IMR-90 (cell line): ENCODE data around the gene SLC2A3. TPM values are rescaled to one million over a fixed set of nuclear protein-coding genes. Genes with fewer than 3 reads are reported as not detected.

Experiments used
- ATAC-seq: fragments of 200-7000 bp; cut with Tn5 transposase; 2 replicates; pipeline ENCODE4 v1.9.1; 2020; ENCODE audit warnings: low read depth, mild to moderate bottlenecking, moderate library complexity
- BruUV-seq: library from RNA; stranded (reverse); fragments of 400-500 nt; replicated peaks from 2 replicates; lab custom pipeline; 2021; lab: Mats Ljungman, UMichigan
- CTCF ChIA-PET: fragments of 300-600 bp; formaldehyde crosslinking; extraction: SDS; loops from one replicate; lab custom pipeline; 2021; ENCODE audit warnings: antibody characterized with exemption; lab: Yijun Ruan, JAX
- POLR2A ChIA-PET: fragments of 300-600 bp; sonication (Branson Sonifier 250); formaldehyde crosslinking; loops from one replicate; lab custom pipeline; 2022; ENCODE audit warnings: antibody characterized with exemption; ENCODE audit not compliant: unreplicated experiment; lab: Charles Lee
- DNase-seq: peaks from one replicate; pipeline ENCODE4 v3.0.0; 2013
- H2AFZ ChIP-seq: replicated peaks from 2 replicates; pipeline ENCODE3; 2013; ENCODE audit warnings: low read length, mild to moderate bottlenecking; ENCODE audit not compliant: poor library complexity
- H2AK5ac ChIP-seq: 2 replicates; pipeline ENCODE4 v1.6.1; 2013; ENCODE audit warnings: low read depth, low read length, inconsistent platforms
- H2AK9ac ChIP-seq: replicated peaks from 2 replicates; pipeline ENCODE3; 2013; ENCODE audit warnings: mild to moderate bottlenecking, low read depth, low read length, moderate library complexity; ENCODE audit not compliant: poor library complexity
- H2BK120ac ChIP-seq: 2 replicates; pipeline ENCODE4 v1.6.1; 2013; ENCODE audit warnings: low read depth, low read length, inconsistent platforms
- H2BK15ac ChIP-seq: 3 replicates; pipeline ENCODE4 v1.6.1; 2013; ENCODE audit warnings: low read depth, low read length, inconsistent platforms
- H2BK20ac ChIP-seq: 2 replicates; pipeline ENCODE4 v1.6.1; 2013; ENCODE audit warnings: low read depth, mild to moderate bottlenecking, inconsistent platforms, low read length, moderate library complexity
- H2BK5ac ChIP-seq: 2 replicates; pipeline ENCODE4 v1.6.1; 2013; ENCODE audit warnings: mild to moderate bottlenecking, low read depth, low read length, inconsistent platforms; ENCODE audit not compliant: poor library complexity, severe bottlenecking
- H3K14ac ChIP-seq: replicated peaks from 2 replicates; pipeline ENCODE4 v1.6.1; 2013; ENCODE audit warnings: low read depth, low read length, inconsistent platforms
- H3K18ac ChIP-seq: 2 replicates; pipeline ENCODE4 v1.6.1; 2013; ENCODE audit warnings: low read depth, low read length, control low read depth
- H3K23ac ChIP-seq: 2 replicates; pipeline ENCODE4 v1.6.1; 2013; ENCODE audit warnings: low read depth, low read length, inconsistent platforms
- H3K27ac ChIP-seq: 2 replicates; pipeline ENCODE4 v1.5.1; 2013; ENCODE audit warnings: mild to moderate bottlenecking, control low read depth, low read length; ENCODE audit not compliant: insufficient read depth
- H3K27me3 ChIP-seq: 2 replicates; pipeline ENCODE4 v1.6.1; 2013; ENCODE audit warnings: low read length; ENCODE audit not compliant: control insufficient read depth, insufficient read depth
- H3K36me3 ChIP-seq: 2 replicates; pipeline ENCODE4 v1.6.1; 2013; ENCODE audit warnings: low read length, mixed read lengths; ENCODE audit not compliant: control insufficient read depth, insufficient read depth
- H3K4ac ChIP-seq: 2 replicates; pipeline ENCODE4 v1.6.1; 2013; ENCODE audit warnings: low read depth, low read length, inconsistent platforms
- H3K4me1 ChIP-seq: 2 replicates; pipeline ENCODE4 v1.6.1; 2013; ENCODE audit warnings: low read length, mixed read lengths; ENCODE audit not compliant: control insufficient read depth, insufficient read depth
- H3K4me2 ChIP-seq: 2 replicates; pipeline ENCODE4 v1.6.1; 2013; ENCODE audit warnings: low read depth, mild to moderate bottlenecking, control low read depth, low read length, moderate library complexity
- H3K4me3 ChIP-seq: 2 replicates; pipeline ENCODE4 v1.5.1; 2013; ENCODE audit warnings: low read depth, mild to moderate bottlenecking, control low read depth, low read length, moderate library complexity; ENCODE audit not compliant: insufficient read depth
- H3K56ac ChIP-seq: 2 replicates; pipeline ENCODE4 v1.6.1; 2013; ENCODE audit warnings: low read length, inconsistent platforms; ENCODE audit not compliant: insufficient read depth; ENCODE audit errors: extremely low read depth
- H3K79me1 ChIP-seq, 2 experiments: 2 replicates each; pipeline ENCODE4 v1.6.1; 2013; ENCODE audit warnings: low read length in 2 of 2, inconsistent platforms in 1 of 2, low read depth in 1 of 2
- H3K9ac ChIP-seq: 2 replicates; pipeline ENCODE4 v1.6.1; 2013; ENCODE audit warnings: low read depth, low read length, control low read depth
- H3K9me1 ChIP-seq: 2 replicates; pipeline ENCODE4 v1.6.1; 2013; ENCODE audit warnings: low read length, inconsistent platforms; ENCODE audit not compliant: insufficient read depth
- H3K9me3 ChIP-seq: 2 replicates; pipeline ENCODE4 v1.6.1; 2013; ENCODE audit warnings: low read length; ENCODE audit not compliant: control insufficient read depth, insufficient read depth
- H4K20me1 ChIP-seq: 2 replicates; pipeline ENCODE4 v1.6.1; 2013; ENCODE audit warnings: low read length, inconsistent platforms; ENCODE audit not compliant: insufficient read depth
- H4K5ac ChIP-seq: 2 replicates; pipeline ENCODE4 v1.6.1; 2013; ENCODE audit warnings: mild to moderate bottlenecking, low read depth, low read length, control low read depth
- H4K8ac ChIP-seq, 2 experiments: 2 replicates each; pipeline ENCODE4 v1.6.1; 2013; ENCODE audit warnings: low read depth in 2 of 2, low read length in 2 of 2, control low read depth in 1 of 2, inconsistent platforms in 1 of 2
- H4K91ac ChIP-seq: 2 replicates; pipeline ENCODE4 v1.6.1; 2013; ENCODE audit warnings: low read depth, low read length, inconsistent platforms; ENCODE audit not compliant: insufficient read depth
- CEBPB ChIP-seq: IDR thresholded peaks from 2 replicates; pipeline ENCODE4 v1.6.1; 2012; ENCODE audit warnings: low read depth, low read length, improper control_type of control experiment
- CHD1 ChIP-seq: IDR thresholded peaks from 2 replicates; pipeline ENCODE4 v1.6.1; 2012; ENCODE audit warnings: low read depth, low read length, improper control_type of control experiment
- MAZ ChIP-seq: IDR thresholded peaks from 2 replicates; pipeline ENCODE4 v1.6.1; 2012; ENCODE audit warnings: low read depth, mild to moderate bottlenecking, low read length, improper control_type of control experiment, moderate library complexity, borderline replicate concordance
- NFE2L2 ChIP-seq: fragments of 150-350 bp; IDR thresholded peaks from 2 replicates; pipeline ENCODE4 v1.6.1; 2016; ENCODE audit warnings: low read depth, mild to moderate bottlenecking, low read length
- POLR2A ChIP-seq: IDR thresholded peaks from 2 replicates; pipeline ENCODE4 v1.6.1; 2012; ENCODE audit warnings: mild to moderate bottlenecking, low read depth, low read length
- RAD21 ChIP-seq: IDR thresholded peaks from 2 replicates; pipeline ENCODE4 v1.6.1; 2012; ENCODE audit warnings: low read length, improper control_type of control experiment
- SMC3 ChIP-seq: fragments of 150-350 bp; IDR thresholded peaks from 2 replicates; pipeline ENCODE4 v1.6.1; 2016; ENCODE audit warnings: low read depth, mild to moderate bottlenecking, antibody characterized with exemption, low read length, moderate library complexity
- WGBS, 2 experiments: methylation state at CpG; one replicate each; pipeline versions ENCODE4 v1.1.5 to v1.1.7; 2013; ENCODE audit warnings: missing lambda C conversion rate in 2 of 2; ENCODE audit not compliant: insufficient read length in 1 of 2; ENCODE audit errors: extremely low coverage in 2 of 2; 5-methylcytosine and 5-hydroxymethylcytosine counted together
- dilution Hi-C: fragments of 300-500 bp; cut with HindIII; formaldehyde crosslinking; loops from one replicate; pipeline ENCODE4 v1.14.3; 2018; ENCODE audit warnings: low sequenced_read_pairs; ENCODE audit not compliant: unreplicated experiment
- in situ Hi-C: fragments of 300-500 bp; cut with MboI; formaldehyde crosslinking; loops from 3 replicates; pipeline ENCODE4 v1.14.3; 2019; ENCODE audit warnings: low sequenced_read_pairs, inconsistent platforms, mixed read lengths
- intact Hi-C: fragments of 100-400 bp; cut with micrococcal nuclease; formaldehyde crosslinking; loops from 2 replicates; pipeline ENCODE4 v1.10.0; 2022
- polyA plus RNA-seq, 3 experiments: library from polyadenylated mRNA; depleted of rRNA; stranded (reverse); fragments of >200 nt; gene quantifications; 2 replicates each; pipeline ENCODE4 v1.2.3, GENCODE V29; 2012; ENCODE audit warnings: low replicate concordance in 1 of 3
- total RNA-seq: library from RNA; depleted of rRNA; stranded (reverse); fragments of >200 nt; gene quantifications from 2 replicates; pipeline ENCODE4 v1.2.3, GENCODE V29; 2012
- TF ChIP-seq, protein P1 (sequence below): conservative IDR thresholded peaks from 2 replicates; pipeline ENCODE4 v1.5.1; 2012; ENCODE audit warnings: mild to moderate bottlenecking, low read depth, low read length, improper control_type of control experiment

SLC2A3 gene
- total and polyA plus RNA-seq, 2 of the 4 experiments (the other 2 are of a cell fraction): 46.1 to 54.8 TPM

DNA sequence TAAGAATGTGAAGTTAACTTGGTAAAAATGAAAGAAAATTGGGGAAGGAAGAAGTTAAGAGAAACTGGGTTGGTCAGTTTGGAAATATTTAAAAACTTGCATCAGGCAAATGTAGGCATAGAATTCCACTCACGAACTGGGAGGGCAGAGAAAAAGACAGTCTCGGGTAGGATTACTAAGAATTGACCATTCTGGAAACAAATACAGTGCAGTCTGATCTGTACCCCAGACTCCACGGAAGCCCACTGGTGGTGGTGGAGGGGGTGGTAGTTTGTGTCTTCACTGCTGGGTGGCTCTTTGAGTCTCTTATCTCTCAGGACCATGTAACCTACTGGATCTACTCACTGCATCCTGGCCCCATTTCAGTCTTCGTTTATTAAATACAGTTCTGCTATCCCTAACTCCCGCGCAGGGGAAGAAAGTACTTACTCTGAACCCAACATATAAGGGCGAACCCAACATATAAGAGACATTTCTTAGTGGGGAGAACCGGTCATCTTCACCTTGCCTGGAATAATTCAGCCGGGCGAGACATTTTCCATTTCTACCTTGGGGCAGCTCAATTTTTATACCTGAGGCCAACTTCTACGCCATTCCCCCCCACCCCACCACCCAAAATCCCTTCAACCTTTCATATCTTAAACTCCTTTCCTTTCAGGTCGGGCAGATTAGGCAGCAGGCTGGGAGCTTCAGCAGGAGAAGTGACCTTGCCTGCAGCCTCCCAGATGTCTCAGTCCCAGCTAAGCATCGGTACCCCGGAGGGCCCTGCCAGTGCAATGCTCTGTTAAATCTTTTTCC lies 1.7 kb downstream of the SLC2A3 start (continued):
- no peak for TF ChIP-seq CEBPB
- TF ChIP-seq MAZ: no peak

DNA sequence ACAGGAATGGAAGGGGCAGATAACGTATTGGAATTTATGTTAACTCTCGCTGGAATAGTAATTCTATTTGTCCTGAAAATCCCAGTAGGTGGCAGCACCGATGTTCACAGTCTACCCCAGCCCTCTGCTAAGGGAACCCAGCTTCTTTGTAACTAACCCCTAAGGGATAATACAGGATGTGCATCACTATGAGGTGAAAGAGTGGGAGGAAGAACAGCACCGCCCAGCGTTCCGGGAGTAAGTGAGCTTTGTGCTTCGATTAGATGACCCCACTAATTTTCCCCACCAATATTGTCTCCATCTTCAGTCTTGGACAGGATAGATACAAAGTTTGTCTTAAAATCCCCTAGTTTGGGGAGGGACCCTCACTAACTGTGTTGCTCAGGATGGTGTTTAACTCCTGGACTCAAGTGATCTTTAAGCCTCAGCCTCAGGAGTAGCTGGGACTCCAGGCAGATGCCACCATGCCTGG lies 2.7 kb downstream of the SLC2A3 start:
- Histone ChIP-seq H2BK5ac (peak overlapping the region; percentile 48), H3K27ac (peak overlapping the region; percentile 68), H3K4me2 (peak overlapping the region; percentile 91), H3K27me3 (no peaks in the 10 kb centered on the region), H4K8ac (peak overlapping the region; percentile 18 to 73; a peak in 3 of 4 replicates), H3K14ac (peak overlapping the region; percentile 34), H3K9me3 (no peaks in the 10 kb centered on the region), H3K9ac (peak overlapping the region; percentile 99), H2AFZ (peak overlapping the region; percentile 11), H2AK5ac (peak overlapping the region; percentile 54), H2BK20ac (peak overlapping the region; percentile 4; the same call in 1 of the 2 replicates), H3K18ac (no peak overlapping the region), H3K4me3 (peak overlapping the region; percentile 97), H3K23ac (peak overlapping the region; percentile 77; the same call in 1 of the 2 replicates), H2BK15ac (peak overlapping the region; percentile 15; the same call in 1 of the 3 replicates), H4K91ac (peak overlapping the region; percentile 31; the same call in 1 of the 2 replicates), H4K20me1 (peaks cover 43% of the 10 kb centered on the region; the same call in 1 of the 2 replicates), H2BK120ac (no peak overlapping the region), H3K79me1 (peaks cover 18 to 50% of the 10 kb centered on the region in 2 experiments; a peak in 3 of 4 replicates), H3K9me1 (no peaks in the 10 kb centered on the region), H3K56ac (peak overlapping the region; percentile 34), H3K4ac (peak overlapping the region; percentile 44), H2AK9ac (no peak overlapping the region), H3K4me1 (peaks cover 5% of the 10 kb centered on the region), H4K5ac (no peak overlapping the region), H3K36me3 (peaks cover 41% of the 10 kb centered on the region)
- DNase-seq (peak; percentile 96), ATAC-seq (peak; percentile 84)
- no TSS peak for BruUV-seq
- TF ChIP-seq NFE2L2 (no peak), POLR2A (peak; percentile 85), SMC3 (peak; percentile 85), RAD21 (peak; percentile 83), CHD1 (peak; percentile 4; the same call in 1 of the 2 replicates)
- TF ChIP-seq, protein P1, sequence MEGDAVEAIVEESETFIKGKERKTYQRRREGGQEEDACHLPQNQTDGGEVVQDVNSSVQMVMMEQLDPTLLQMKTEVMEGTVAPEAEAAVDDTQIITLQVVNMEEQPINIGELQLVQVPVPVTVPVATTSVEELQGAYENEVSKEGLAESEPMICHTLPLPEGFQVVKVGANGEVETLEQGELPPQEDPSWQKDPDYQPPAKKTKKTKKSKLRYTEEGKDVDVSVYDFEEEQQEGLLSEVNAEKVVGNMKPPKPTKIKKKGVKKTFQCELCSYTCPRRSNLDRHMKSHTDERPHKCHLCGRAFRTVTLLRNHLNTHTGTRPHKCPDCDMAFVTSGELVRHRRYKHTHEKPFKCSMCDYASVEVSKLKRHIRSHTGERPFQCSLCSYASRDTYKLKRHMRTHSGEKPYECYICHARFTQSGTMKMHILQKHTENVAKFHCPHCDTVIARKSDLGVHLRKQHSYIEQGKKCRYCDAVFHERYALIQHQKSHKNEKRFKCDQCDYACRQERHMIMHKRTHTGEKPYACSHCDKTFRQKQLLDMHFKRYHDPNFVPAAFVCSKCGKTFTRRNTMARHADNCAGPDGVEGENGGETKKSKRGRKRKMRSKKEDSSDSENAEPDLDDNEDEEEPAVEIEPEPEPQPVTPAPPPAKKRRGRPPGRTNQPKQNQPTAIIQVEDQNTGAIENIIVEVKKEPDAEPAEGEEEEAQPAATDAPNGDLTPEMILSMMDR: peak; percentile 77
- in situ Hi-C loops (loop anchor here (5.0 kb wide), 1 partner anchor 34 kb away; no protein-coding TSS in a partner anchor), intact Hi-C loops (loop anchor here (1.0 kb wide), 4 partner anchors 62 to 145 kb away; no protein-coding TSS in a partner anchor), dilution Hi-C loops (no loop called here)
- WGBS, 2 experiments: no CpG with 5 or more reads among the region's 7 CpGs
- ChIA-PET CTCF (interaction anchor here (1.0 to 2.9 kb wide), 9 partner anchors 27 to 145 kb away, joined by 3 to 25 read pairs (median 5); no protein-coding TSS in a partner anchor), POLR2A (interaction anchor here (0.6 to 1.1 kb wide), 3 partner anchors 52 to 62 kb away, joined by 3 to 7 read pairs (median 3); no protein-coding TSS in a partner anchor)
